Fibroblast of lung (primary cell): ENCODE measurements around the gene KHK. TPM values are rescaled to one million over a fixed set of nuclear protein-coding genes. Genes with fewer than 3 reads are reported as not detected.

ENCODE experiments used
- DNase-seq, 2 donors: peaks; one replicate each; pipeline versions ENCODE4 v3.0.0 to v3.0.0-alpha.2; 2010; ENCODE audit warnings: low read depth in 2 of 2
- H2AFZ ChIP-seq: 2 replicates; pipeline ENCODE4 v1.5.1; 2012; ENCODE audit warnings: low read length, control low read depth, inconsistent platforms
- H3K27ac ChIP-seq: 2 replicates; pipeline ENCODE4 v1.5.1; 2011; ENCODE audit warnings: low read length, control low read depth; ENCODE audit not compliant: insufficient read depth
- H3K27me3 ChIP-seq: 2 replicates; pipeline ENCODE4 v1.5.1; 2011; ENCODE audit warnings: mild to moderate bottlenecking, low read length; ENCODE audit not compliant: control insufficient read depth, insufficient read depth
- H3K36me3 ChIP-seq: 2 replicates; pipeline ENCODE4 v1.5.1; 2011; ENCODE audit warnings: low read length; ENCODE audit not compliant: control insufficient read depth, insufficient read depth
- H3K4me1 ChIP-seq: 2 replicates; pipeline ENCODE4 v1.5.1; 2011; ENCODE audit warnings: low read length; ENCODE audit not compliant: control insufficient read depth, insufficient read depth; ENCODE audit errors: extremely low read depth
- H3K4me2 ChIP-seq: 2 replicates; pipeline ENCODE4 v1.5.1; 2011; ENCODE audit warnings: low read length, control low read depth; ENCODE audit not compliant: insufficient read depth; ENCODE audit errors: extremely low read depth
- H3K4me3 ChIP-seq, 4 experiments: fragments of 200-600 bp in 1 of 4; sonication (generic) in 1 of 4; replicated peaks in 1 of 4; 2 replicates each; pipeline ENCODE4 v1.5.1; 2011 to 2016; ENCODE audit warnings: low read length in 4 of 4, low read depth in 3 of 4, mild to moderate bottlenecking in 3 of 4, control low read depth in 2 of 4, inconsistent platforms in 1 of 4, mixed read lengths in 1 of 4; ENCODE audit not compliant: insufficient read depth in 1 of 4; ENCODE audit errors: control extremely low read depth in 1 of 4
- H3K79me2 ChIP-seq: 2 replicates; pipeline ENCODE4 v1.5.1; 2012; ENCODE audit warnings: mild to moderate bottlenecking, low read length, inconsistent platforms; ENCODE audit not compliant: control insufficient read depth, insufficient read depth
- H3K9ac ChIP-seq: 2 replicates; pipeline ENCODE4 v1.5.1; 2011; ENCODE audit warnings: mild to moderate bottlenecking, low read length, control low read depth; ENCODE audit not compliant: insufficient read depth
- H3K9me3 ChIP-seq: 2 replicates; pipeline ENCODE4 v1.5.1; 2012; ENCODE audit warnings: low read depth, low read length; ENCODE audit not compliant: control insufficient read depth, insufficient read depth
- H4K20me1 ChIP-seq: 2 replicates; pipeline ENCODE4 v1.5.1; 2011; ENCODE audit warnings: low read length; ENCODE audit not compliant: control insufficient read depth, insufficient read depth; ENCODE audit errors: extremely low read depth
- CTCF ChIP-seq, 2 donors: IDR thresholded peaks in 1 of 2; conservative IDR thresholded peaks in 1 of 2; 1 replicate in 1 of 2; 2 replicates in 1 of 2; pipeline ENCODE4 v1.5.1; 2011 to 2012; ENCODE audit warnings: low read length in 2 of 2, control low read depth in 1 of 2, inconsistent platforms in 1 of 2, low read depth in 1 of 2, mild to moderate bottlenecking in 1 of 2
- EZH2 ChIP-seq: IDR thresholded peaks from 2 replicates; pipeline ENCODE4 v1.5.1; 2012; ENCODE audit warnings: low read length, control low read depth, mild to moderate bottlenecking; ENCODE audit errors: missing control alignments
- polyA plus RNA-seq, 2 donors: library from polyadenylated mRNA; depleted of rRNA in 1 of 2; stranded (reverse) in 1 of 2; unstranded in 1 of 2; fragments of >200 nt; gene quantifications; 2 replicates each; pipeline ENCODE4 v1.2.1, GENCODE V29; 2011 to 2012; ENCODE audit warnings: missing spikeins in 1 of 2
- total RNA-seq: library from RNA; depleted of rRNA; stranded (reverse); fragments of >200 nt; gene quantifications from 2 replicates; pipeline ENCODE4 v1.2.1, GENCODE V29; 2014

Gene KHK
- total and polyA plus RNA-seq, 2 donors (not counting 1 experiment from before 2014, with no cell fraction given): 0.17 to 1.3 TPM

DNA sequence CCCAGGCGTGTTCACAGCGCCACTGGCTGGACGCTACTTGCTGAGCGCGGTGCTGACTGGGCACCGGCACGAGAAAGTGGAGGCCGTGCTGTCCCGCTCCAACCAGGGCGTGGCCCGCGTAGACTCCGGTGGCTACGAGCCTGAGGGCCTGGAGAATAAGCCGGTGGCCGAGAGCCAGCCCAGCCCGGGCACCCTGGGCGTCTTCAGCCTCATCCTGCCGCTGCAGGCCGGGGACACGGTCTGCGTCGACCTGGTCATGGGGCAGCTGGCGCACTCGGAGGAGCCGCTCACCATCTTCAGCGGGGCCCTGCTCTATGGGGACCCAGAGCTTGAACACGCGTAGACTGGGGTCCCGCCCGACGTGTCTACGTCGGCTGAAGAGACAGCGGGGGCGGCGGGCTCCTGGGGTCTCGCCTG is 891 bp upstream of the KHK start:
- H4K20me1 ChIP-seq: no peaks in the 10 kb centered on the region
- H3K27me3 ChIP-seq: no peaks in the 10 kb centered on the region
- peak overlapping the region; percentile 52 for H3K27ac ChIP-seq
- H3K9ac ChIP-seq: peak overlapping the region; percentile 57
- TF ChIP-seq CTCF (conservative IDR thresholded peaks at IDR 0.05 in 1 of 2, IDR thresholded peaks at IDR 0.05 in 1 of 2; ENCODE audit: low read depth in 1 of 2, low read length in 2 of 2) (peak; percentile 45), EZH2 (no peak)
- peak overlapping the region; percentile 12 to 54 (median 44) for H3K4me3 ChIP-seq
- no peaks in the 10 kb centered on the region for H3K9me3 ChIP-seq
- peak overlapping the region; percentile 70 for H3K4me2 ChIP-seq
- no peak overlapping the region for H2AFZ ChIP-seq
- H3K79me2 ChIP-seq: peaks cover 7% of the 10 kb centered on the region
- peak; percentile 70 to 72 for DNase-seq
- peaks cover 15% of the 10 kb centered on the region for H3K36me3 ChIP-seq
- H3K4me1 ChIP-seq: peaks cover 6% of the 10 kb centered on the region

DNA sequence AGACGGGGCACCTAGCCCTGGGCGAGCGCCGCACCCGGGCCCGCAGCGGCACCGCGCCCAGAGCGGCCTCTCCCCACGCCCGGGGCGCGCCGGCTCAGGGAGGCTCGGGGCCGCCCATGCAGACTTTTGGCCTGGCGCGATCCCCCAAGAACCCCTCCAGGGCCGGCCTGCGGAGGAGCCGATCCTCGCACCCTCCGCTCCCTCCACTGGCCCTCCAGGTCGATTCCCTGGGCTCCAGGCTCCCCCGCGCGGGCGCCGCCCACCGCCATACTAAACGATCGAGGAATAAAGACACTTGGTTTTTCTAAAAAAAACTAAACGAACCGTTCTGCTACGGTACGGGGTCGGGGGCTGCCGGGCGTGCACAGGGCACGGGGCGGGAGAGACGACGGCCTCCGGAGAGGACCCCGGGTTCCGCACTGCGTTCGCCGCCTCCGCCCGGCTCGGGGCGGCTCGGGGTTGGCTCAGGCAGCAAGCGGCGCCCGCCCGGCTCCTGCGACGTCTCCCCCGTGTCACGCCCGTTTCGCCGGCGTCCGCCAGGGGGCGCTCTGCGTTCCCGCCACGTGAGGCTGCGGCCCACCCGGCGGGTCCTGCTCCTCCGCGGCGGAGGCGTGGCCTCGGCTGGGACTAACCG is 365 bp upstream of the KHK start:
- Histone ChIP-seq H3K79me2 (peaks cover 4% of the 10 kb centered on the region), H3K27me3 (no peaks in the 10 kb centered on the region), H3K4me2 (peak overlapping the region; percentile 70), H3K4me3 (peak overlapping the region; percentile 16 to 54 (median 44)), H3K9ac (peak overlapping the region; percentile 57), H3K4me1 (peaks cover 3% of the 10 kb centered on the region), H3K9me3 (no peaks in the 10 kb centered on the region), H2AFZ (no peak overlapping the region), H3K27ac (peak overlapping the region; percentile 52), H3K36me3 (peaks cover 13% of the 10 kb centered on the region), H4K20me1 (no peaks in the 10 kb centered on the region)
- DNase-seq: peak; percentile 82 to 88
- TF ChIP-seq CTCF (conservative IDR thresholded peaks at IDR 0.05 in 1 of 2, IDR thresholded peaks at IDR 0.05 in 1 of 2; ENCODE audit: low read depth in 1 of 2, low read length in 2 of 2): peak; percentile 45 to 67
- TF ChIP-seq EZH2: no peak

DNA sequence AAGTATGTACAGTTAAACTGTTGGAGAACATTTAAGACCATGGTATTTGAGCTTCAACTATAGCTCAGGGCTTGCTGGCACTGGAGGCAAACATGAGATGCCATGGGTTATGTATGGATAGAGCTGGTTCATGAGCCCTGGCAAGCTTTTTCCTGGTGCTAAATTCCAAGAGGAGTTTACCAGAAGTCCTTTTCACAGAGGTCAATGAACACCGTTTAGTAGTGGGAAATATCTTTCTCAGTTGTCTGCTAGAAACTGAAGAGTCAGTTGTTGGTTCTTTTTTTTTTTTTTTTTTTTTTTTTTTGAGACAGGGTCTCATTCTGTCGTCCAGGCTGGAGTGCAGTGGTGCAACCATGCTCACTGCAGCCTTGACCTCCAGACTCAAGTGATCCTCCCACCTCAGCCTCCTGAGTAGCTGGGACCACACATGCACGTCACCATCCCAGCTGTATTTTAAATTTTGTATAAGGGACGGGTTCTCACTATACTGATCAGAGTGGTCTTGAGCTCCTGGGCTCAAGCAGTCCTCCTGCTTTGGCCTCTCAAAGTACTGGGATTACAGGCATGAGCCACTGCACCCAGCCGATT is 1.3 kb downstream of the KHK start:
- H3K4me3 ChIP-seq: no peak overlapping the region
- H3K9me3 ChIP-seq: no peaks in the 10 kb centered on the region
- no peaks in the 10 kb centered on the region for H4K20me1 ChIP-seq
- H3K27me3 ChIP-seq: no peaks in the 10 kb centered on the region
- H3K4me1 ChIP-seq: peaks cover 3% of the 10 kb centered on the region
- H3K9ac ChIP-seq: no peak overlapping the region
- H3K79me2 ChIP-seq: no peaks in the 10 kb centered on the region
- TF ChIP-seq CTCF (conservative IDR thresholded peaks at IDR 0.05 in 1 of 2, IDR thresholded peaks at IDR 0.05 in 1 of 2; ENCODE audit: low read depth in 1 of 2, low read length in 2 of 2): no peak
- no peak for TF ChIP-seq EZH2
- no peak overlapping the region for H2AFZ ChIP-seq
- H3K4me2 ChIP-seq: no peak overlapping the region
- no peak for DNase-seq
- no peak overlapping the region for H3K27ac ChIP-seq
- peaks cover 4% of the 10 kb centered on the region for H3K36me3 ChIP-seq
